HG02973 (cell line): ENCODE data around the gene PLCXD3.

ENCODE experiments used
- ATAC-seq: cut with Tn5 transposase; IDR thresholded peaks from one replicate; pipeline ENCODE4 v1.9.1; 2021; ENCODE audit warnings: moderate library complexity; ENCODE audit not compliant: unreplicated experiment

The PLCXD3 gene

GRCh38 chr5:41289970-41290464, 220.4 kb downstream of the PLCXD3 start:
- no peak for ATAC-seq

DNA sequence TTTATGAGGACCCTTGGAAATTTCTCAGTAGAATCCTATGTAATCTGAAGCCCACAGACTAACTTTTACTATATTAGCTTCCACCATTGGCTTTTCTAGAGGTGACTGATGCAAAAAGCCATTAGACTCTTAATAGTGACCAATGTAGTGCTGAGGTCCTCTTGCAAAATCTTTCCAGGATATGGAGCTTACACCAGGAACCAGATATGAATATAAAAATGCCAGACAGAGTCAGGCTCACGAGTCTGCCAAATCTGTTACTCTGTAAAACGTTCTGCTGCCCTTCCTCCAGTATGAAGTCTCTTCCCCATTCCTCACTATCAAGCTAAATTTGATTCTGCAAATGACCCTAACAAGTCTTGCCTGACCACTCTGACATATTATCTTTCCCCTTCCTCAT, 223.7 kb downstream of the PLCXD3 start:
- ATAC-seq = no peak

DNA sequence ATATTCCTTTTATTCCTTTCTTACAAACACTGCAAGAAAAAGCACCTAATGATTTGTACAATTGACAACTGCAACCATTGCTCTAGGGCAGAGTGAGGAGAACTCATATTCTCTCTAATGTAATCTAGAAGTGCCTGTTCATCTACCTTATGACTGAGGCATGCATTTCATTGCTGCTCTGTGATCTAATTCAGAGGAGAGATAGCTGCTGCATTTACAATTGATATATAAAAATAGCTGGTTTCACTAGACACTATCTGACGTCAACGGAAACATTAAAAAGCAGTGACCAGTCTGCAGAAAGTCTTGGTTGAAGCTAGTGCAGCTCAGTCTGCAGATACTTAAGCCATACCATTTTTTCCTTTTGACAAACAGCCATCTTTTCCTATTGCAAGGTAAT, 224.2 kb downstream of the PLCXD3 start:
- ATAC-seq = no peak

GRCh38 chr5:41284938-41285337, 225.5 kb downstream of the PLCXD3 start:
- ATAC-seq = no peak

DNA sequence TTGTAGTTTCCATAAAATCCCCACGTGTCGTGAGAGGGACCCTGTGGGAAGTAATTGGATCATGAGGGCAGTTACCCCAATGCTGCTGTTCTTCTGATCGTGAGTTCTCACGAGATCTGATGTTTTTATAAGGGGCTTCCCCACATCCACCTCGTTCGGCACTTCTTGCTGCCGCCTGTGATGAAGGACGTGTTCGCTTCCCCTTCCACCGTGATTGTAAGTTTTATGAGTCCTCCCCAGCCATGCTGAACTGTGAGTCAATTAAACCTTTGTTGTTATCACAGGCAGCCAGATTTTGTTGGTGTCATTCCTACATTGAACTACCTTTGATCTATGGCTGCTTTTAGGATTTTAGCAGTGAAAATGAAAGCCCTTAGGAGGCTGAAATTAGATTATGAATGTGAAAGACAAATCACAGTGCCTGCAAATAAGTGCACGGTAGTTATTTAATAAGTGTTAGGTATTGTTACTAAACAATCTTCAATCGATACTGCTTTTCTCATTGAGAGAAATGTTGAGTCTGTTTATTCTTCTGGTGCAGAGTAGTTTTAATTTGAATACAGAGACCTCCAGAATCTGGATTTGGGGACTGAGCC, 229.1 kb downstream of the PLCXD3 start:
- peak; percentile 57 for ATAC-seq

DNA sequence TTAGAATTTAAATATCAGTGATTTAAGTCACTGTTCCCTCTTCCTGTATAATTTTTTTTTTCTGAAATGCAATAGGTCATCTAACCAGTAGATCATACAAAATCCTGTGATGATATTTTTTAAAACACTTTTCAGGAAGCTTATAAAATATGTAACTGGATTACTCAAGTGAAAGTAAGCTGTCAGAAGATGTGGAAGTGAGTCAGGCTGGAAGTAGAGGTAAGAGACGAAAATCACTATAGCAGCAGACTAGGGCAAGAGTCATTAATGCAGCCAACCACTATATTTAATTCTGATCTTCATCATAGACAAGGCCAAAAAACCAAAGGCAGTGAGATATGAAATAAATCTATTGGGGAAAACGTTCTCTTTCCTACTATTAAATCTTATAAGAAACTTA, 231.4 kb downstream of the PLCXD3 start:
- no peak for ATAC-seq

GRCh38 chr5:41277476-41278245, 232.7 kb downstream of the PLCXD3 start:
- no peak for ATAC-seq

DNA sequence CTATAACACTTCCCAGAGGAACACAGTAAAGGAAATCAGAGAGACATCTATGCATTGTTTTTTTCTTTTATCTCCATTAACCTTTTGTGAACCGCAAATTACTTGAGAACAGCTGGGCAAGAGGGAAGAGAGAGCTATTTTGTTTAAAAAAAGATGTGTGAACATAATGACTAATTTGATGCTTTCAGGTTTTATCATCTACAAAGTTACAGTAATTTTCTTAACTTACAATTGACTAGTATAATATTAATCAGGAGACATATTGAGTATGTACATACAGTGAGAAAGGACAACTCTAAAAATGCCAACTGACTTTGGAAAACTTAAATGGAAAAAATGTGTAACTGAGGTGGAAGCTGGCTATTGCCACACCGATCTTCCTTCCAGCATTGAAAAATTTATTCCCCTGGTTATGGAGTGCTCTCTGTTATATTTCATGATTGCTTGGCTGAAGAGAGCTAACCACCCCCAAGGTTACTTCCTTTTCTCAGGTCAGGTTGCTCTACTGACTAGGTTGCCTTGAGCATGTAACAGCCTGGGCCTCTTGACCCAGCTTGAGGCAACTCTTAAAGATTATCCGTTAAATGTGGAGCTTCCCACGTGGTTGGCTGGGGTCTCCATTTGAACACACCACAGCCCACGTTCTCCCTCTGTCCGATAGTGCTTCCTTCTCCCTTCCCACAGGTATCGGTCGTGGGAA, 234.4 kb downstream of the PLCXD3 start:
- peak; percentile 81 for ATAC-seq

GRCh38 chr5:41270423-41271251, 239.8 kb downstream of the PLCXD3 start:
- peak; percentile 79 for ATAC-seq

DNA sequence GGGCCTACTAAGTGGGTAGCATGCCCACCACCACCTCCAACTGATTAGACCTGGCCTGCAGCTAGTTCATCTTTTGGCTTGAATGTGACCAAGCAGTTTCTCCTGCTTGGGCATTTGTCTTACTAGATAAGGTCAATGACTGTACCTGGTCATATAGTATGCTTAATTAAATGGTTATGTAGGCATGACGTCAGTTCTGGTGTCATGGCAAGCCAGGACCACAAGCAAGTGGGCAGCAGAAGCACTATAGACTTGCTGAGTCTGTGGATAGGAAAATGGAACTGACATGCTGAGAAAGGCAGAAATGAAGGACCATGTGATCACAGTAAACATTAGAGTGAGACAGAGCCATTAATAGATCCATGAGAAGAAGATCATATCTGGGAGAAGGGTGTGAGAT, 241.5 kb downstream of the PLCXD3 start:
- no peak for ATAC-seq

DNA sequence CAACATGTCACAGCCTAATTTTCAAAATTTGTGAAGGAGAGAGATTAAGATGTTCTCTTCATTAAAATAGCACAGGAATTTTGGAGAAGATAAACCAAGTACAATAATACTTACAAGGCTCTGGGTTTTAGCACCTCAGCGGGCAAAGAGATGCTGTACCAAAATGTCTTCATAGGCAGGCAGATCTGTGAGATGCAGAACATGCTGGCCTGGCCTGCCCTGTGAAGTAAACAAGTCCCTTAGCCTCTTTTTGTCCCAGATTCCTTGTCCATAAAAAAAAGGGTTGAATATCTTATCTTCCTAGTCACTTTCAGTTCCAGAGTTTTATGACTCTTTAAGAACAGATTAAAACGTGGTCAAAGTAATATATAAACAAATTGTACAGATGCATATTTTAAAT, 244.0 kb downstream of the PLCXD3 start:
- ATAC-seq = no peak

DNA sequence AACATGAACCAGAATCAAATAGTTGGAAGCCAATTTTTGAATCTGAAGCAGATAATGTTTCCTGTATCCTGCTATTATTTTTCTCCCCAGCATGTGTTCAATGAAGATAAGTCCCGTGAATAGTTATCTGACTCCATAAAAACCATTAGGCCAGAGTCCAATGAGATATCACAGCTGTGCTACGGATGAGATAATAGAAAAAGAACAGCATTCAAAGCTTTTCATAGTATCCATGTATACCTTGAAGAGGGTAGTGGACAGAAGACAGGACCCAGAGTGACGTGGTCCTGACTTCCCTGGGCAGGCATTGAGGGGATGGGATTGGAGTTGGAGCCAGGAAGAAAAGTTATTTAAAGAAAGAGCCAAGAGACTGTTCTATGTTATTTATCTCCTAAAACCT, 246.4 kb downstream of the PLCXD3 start:
- ATAC-seq = no peak

GRCh38 chr5:41263335-41263734, 247.1 kb downstream of the PLCXD3 start:
- ATAC-seq = no peak
